Activated gamma-delta T cell (primary cell): ENCODE data around the gene SYTL3.
"Not testable (repeated sequence)": the region's sequence is repeated elsewhere in the genome, so short reads cannot be mapped to it uniquely, and the experiment has no call there.

Experiments used
- DNase-seq: peaks from one replicate; lab custom pipeline; 2025; lab: John Stamatoyannopoulos, UW

Gene SYTL3

GRCh38 chr6:158773581-158774449 lies 124.0 kb downstream of the SYTL3 start:
- DNase-seq: no peak

- no peak for DNase-seq
These were observed 125.0 kb downstream of the SYTL3 start for GRCh38 chr6:158774717-158775449.

- no peak for DNase-seq
These were observed 126.0 kb downstream of the SYTL3 start for GRCh38 chr6:158775832-158776231.

- DNase-seq: no peak
These were observed 126.9 kb downstream of the SYTL3 start for GRCh38 chr6:158776737-158777136.

- DNase-seq: no peak
These were observed 127.7 kb downstream of the SYTL3 start for GRCh38 chr6:158777510-158777909.

GRCh38 chr6:158778005-158778527 lies 128.2 kb downstream of the SYTL3 start:
- DNase-seq: no peak

GRCh38 chr6:158780246-158780884 lies 130.5 kb downstream of the SYTL3 start:
- no peak for DNase-seq

- DNase-seq: no peak
These were observed 131.3 kb downstream of the SYTL3 start for GRCh38 chr6:158780988-158781691.

GRCh38 chr6:158781692-158782373 lies 132.0 kb downstream of the SYTL3 start:
- DNase-seq: no peak

GRCh38 chr6:158782432-158783166 lies 132.7 kb downstream of the SYTL3 start:
- no peak for DNase-seq

GRCh38 chr6:158783167-158783450 lies 133.3 kb downstream of the SYTL3 start:
- DNase-seq: no peak

- DNase-seq: no peak
These were observed 134.0 kb downstream of the SYTL3 start for GRCh38 chr6:158783851-158784250.

GRCh38 chr6:158784505-158784904 lies 134.7 kb downstream of the SYTL3 start:
- no peak for DNase-seq

GRCh38 chr6:158785036-158785435 lies 135.2 kb downstream of the SYTL3 start:
- DNase-seq: no peak

- DNase-seq: no peak
These were observed 136.9 kb downstream of the SYTL3 start for GRCh38 chr6:158786645-158787304.

GRCh38 chr6:158787395-158787794 lies 137.5 kb downstream of the SYTL3 start:
- DNase-seq: no peak

GRCh38 chr6:158789115-158789917 lies 139.5 kb downstream of the SYTL3 start:
- DNase-seq: no peak

GRCh38 chr6:158791274-158791855 lies 141.5 kb downstream of the SYTL3 start:
- no peak for DNase-seq

- not testable (repeated sequence) for DNase-seq
These were observed 142.7 kb downstream of the SYTL3 start for GRCh38 chr6:158792505-158792904.
